ENCODE results near the gene HDGF.

HDGF gene

GRCh38 chr1:156744786-156745419 is 6.6 kb downstream of the HDGF start:
- DNase-seq, result no peak

- no peak for DNase-seq
Measured at GRCh38 chr1:156744344-156744743, 7.1 kb downstream of the HDGF start.

- no peak for DNase-seq
Measured at GRCh38 chr1:156743367-156744302, 7.8 kb downstream of the HDGF start.

- DNase-seq, result no peak
Measured at GRCh38 chr1:156742801-156743200, 8.7 kb downstream of the HDGF start.

GRCh38 chr1:156742017-156742416 is 9.5 kb downstream of the HDGF start:
- no peak for DNase-seq

- no peak for DNase-seq
Measured at GRCh38 chr1:156741481-156741983, 9.9 kb downstream of the HDGF start.

GRCh38 chr1:156740741-156741480 is 10.6 kb downstream of the HDGF start, which contains the start of gene MRPL24:
Gene MRPL24 (minus strand): TSS chr1:156741088. CDS start chr1:156738704, 2,384 bp downstream.
- peak; percentile 98 for DNase-seq

- DNase-seq, result no peak
Measured at GRCh38 chr1:156740237-156740740, 11.2 kb downstream of the HDGF start.

- no peak for DNase-seq
Measured at GRCh38 chr1:156738916-156739315, 12.6 kb downstream of the HDGF start.

GRCh38 chr1:156738407-156738806 is 13.1 kb downstream of the HDGF start:
- no peak for DNase-seq

- DNase-seq, result no peak
Measured at GRCh38 chr1:156733989-156734584, 17.4 kb downstream of the HDGF start.

- DNase-seq, result peak; percentile 96
Measured at GRCh38 chr1:156728599-156729462, 22.6 kb downstream of the HDGF start, which contains the start of gene ISG20L2. Gene ISG20L2 (minus strand): TSS chr1:156728766. CDS start chr1:156727652, 1,114 bp downstream.

- peak; percentile 81 for DNase-seq
Measured at GRCh38 chr1:156727926-156728598, 23.4 kb downstream of the HDGF start, which contains the start of gene METTL25B. Gene METTL25B (plus strand): TSS chr1:156728469. CDS start chr1:156729105, 636 bp downstream.

GRCh38 chr1:156727492-156727891 is 24.0 kb downstream of the HDGF start:
- DNase-seq, result no peak

- peak; percentile 26 for DNase-seq
Measured at GRCh38 chr1:156726549-156727226, 24.8 kb downstream of the HDGF start.

- peak; percentile 58 for DNase-seq
Measured at GRCh38 chr1:156725683-156726280, 25.7 kb downstream of the HDGF start.

GRCh38 chr1:156721535-156721934 is 29.9 kb downstream of the HDGF start:
- DNase-seq, result no peak

GRCh38 chr1:156721131-156721530 is 30.3 kb downstream of the HDGF start:
- no peak for DNase-seq

GRCh38 chr1:156717351-156717750 is 34.1 kb downstream of the HDGF start:
- DNase-seq, result no peak

- DNase-seq, result no peak
Measured at GRCh38 chr1:156714830-156715229, 36.6 kb downstream of the HDGF start.
